HG02642 (cell line): ENCODE data around the gene CREG2.

Experiments
- ATAC-seq: cut with Tn5 transposase; IDR thresholded peaks from one replicate; pipeline ENCODE4 v1.9.1; 2021; ENCODE audit warnings: mild to moderate bottlenecking; ENCODE audit not compliant: unreplicated experiment, poor library complexity

CREG2 gene

DNA sequence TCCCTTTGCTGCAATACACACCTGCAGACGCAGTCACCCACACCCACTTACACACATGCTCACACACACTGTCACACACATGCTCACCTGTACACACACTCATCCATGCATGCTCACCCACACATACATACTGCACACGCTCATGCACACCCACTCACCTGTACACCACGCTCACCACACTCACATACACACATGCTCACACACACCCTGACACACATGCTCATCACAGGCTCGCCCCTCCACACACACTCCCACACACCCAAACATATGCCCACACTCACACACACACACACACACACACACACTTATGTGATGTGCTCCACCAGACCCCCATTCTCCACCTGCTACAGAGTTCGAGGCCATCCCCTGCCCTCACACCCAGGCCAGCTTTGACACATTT is 22.8 kb upstream of the CREG2 start:
- no peak for ATAC-seq

DNA sequence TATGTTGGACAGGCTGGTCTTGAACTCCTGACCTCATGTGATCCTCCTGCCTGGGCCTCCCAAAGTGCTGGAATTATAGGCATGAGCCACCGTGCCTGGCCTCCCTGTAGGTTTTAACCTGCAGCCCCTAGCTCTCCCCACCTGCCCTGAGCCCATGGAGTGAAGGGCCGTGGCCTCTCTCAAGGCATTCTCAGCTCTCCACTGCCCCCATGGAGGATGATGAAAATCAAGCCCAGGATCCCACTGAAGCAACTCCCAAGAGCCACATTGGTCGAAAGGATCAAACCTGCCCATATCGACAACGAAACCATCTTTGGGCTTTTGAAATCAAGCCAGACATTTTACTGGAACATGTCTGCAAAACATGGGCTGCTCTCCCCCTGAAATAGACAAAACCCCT is 22.4 kb upstream of the CREG2 start:
- no peak for ATAC-seq

DNA sequence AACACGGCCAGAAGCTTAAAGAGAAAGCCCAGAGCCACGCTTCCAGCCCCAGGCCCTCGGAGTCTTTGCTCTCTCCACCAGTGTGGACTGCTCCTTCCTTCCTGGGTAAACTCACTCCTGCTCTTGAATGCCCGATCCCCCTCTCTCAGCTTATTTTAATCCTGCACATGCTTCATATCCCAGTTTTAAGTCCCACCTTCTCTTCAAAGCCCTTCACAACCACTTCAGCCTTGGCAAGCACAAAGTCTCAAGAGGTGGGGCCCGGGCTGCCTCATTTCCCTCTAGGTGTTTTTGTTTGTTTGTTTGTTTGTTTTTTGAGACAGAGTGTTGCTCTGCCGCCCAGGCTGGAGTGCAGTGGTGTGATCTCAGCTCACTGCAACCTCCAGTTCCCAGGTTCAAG is 21.6 kb upstream of the CREG2 start:
- no peak for ATAC-seq

DNA sequence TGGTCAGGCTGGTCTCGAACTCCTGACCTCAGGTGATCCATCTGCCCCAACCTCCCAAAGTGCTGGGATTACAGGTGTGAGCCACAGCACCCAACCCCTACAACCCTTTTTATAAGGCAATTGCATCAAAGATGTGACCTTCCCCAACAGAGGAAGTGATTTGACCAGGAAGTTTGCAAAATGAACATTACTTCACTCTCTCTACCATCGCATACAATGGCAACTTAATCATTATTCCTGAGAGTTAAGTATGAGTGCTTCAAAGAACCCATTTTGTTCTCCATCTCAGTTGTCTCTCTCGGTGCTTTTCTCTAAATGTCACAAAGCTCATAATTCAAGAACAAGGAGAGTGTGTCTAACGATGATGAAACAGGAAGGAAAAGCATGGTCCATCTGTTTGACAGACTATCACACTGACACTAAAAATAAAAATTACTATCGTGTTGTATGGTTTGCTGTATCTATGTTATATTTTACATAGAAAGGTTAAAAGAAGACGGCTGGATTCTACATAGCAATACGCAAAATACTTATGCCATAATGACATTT is 18.1 kb upstream of the CREG2 start:
- no peak for ATAC-seq

DNA sequence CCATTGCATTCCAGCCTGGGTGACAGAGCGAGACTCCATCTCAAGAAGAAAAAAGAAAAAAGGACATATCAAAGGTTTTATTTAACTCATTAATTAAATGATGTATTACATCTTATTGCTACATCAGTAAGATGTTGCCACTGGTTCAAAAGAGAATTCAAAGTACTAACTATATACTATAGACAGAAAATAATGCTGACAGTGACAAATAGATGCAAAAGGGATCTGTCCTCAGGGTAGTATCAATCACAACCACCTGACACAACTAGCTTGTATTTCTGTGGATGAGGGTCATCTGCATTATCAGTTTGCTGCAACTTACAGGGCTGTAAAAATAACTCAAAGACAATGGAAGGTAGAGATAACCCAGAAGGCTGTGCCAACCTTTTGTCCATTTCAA is 16.4 kb upstream of the CREG2 start:
- ATAC-seq, result no peak

DNA sequence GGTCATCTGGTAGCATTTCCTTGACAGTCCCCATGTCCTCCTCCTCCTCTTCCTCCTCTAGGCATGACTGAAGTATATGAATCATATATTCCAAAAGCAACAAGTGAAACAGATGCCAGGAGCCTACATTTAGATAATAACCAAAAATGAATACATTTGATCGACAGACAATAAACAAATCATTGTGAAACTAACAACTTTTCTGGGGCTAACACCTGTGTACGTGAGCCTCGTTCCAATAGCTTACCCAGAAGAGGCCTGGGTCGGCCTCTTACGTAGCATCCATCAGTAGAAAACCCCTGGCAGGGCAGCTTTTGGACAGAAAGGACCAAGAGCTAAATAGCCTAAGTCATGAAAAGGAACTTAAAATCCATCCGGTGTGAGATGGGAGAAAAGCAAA is 15.3 kb upstream of the CREG2 start:
- ATAC-seq, result no peak

DNA sequence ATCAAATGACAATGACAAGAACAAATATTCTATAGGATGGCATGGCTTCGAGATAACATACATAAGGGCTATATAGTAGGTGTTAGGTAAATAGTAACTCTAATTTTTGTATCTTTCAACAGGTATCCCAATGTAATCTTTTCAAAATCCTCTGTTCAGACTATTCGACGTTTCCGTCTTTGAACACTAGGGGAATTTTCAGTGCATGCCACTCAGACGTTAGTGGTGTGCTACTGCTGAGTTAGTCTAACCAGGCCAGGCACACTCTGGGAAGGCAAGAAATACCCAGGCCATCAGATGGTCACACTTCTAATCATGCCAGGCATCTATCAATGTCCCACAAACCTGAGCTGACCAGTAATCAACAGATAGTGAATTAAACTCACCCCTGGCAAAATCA is 14.6 kb upstream of the CREG2 start:
- ATAC-seq, result no peak

DNA sequence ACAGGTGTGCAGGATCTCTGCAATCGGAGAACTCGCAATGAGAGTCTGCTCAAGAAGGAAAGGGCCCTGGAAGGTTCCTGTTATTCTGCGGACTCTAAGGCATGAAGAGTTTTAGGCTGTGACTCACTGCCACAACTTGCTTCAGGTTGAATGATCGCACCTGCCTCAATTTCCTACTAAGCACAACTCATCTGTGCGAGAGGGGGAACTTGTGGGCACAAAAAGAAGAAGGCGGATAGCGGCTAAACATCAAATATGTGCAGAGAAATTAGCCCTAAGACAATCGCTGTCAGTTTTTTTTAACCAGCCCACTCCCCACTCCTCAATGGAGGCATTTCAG is 14.0 kb upstream of the CREG2 start:
- ATAC-seq, result no peak

DNA sequence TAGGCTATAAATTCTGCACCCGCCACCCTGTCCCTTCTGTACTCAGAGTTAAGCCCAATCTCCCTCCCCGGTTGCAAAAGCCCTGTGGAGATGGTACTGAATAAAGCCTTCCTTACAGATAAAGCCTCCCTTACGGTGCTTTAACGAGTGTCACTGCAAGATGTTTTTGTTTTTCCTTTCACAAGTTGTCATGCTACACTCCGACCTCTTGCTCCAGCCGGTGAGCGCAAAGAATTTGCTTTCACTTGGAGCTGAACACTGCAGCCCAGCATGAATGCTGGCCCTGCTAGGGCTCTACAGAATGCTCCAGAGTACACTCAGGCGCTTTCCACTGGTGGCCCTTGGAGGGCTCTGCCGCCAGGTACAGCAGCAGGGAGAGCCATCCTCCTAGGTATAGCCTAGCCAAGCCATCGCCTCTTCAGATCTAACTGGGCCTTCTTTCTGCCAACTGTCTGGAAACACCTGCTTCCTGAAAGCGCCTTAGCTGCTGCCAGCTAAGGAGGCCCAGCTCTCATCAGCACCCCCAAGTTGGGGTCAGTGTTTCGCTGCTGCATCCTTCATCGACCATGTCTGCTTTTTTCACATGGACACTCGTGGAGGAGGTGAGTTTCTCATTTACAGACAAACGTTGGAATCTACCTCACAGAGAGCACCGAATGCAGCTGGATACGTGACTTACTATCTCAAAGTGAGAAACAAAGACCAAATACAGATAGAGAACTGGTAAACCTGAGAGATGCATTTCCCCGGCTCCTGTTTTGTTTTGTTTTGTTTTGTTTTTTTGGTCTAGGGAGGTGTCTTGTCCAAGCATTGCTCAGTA is 13.4 kb upstream of the CREG2 start:
- no peak for ATAC-seq

DNA sequence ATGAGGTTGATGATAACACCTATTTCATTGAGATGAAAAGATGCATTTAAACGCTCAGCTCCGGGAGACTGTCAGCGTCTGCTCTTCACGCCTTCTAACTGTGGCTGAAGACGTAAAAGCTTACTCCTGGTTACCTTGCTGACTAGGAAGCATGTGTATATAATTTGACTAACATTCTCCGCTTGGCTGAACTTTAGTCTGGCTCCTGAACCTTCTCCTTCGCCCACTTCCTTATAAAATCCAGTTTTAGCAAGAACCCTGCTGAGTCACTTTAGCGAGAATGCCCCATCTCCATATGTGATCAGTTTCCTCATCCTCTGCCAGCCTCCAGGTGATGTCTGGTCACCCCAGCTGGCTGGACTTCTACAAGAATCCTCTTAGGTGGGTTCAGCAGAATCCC is 12.7 kb upstream of the CREG2 start:
- ATAC-seq, result no peak

DNA sequence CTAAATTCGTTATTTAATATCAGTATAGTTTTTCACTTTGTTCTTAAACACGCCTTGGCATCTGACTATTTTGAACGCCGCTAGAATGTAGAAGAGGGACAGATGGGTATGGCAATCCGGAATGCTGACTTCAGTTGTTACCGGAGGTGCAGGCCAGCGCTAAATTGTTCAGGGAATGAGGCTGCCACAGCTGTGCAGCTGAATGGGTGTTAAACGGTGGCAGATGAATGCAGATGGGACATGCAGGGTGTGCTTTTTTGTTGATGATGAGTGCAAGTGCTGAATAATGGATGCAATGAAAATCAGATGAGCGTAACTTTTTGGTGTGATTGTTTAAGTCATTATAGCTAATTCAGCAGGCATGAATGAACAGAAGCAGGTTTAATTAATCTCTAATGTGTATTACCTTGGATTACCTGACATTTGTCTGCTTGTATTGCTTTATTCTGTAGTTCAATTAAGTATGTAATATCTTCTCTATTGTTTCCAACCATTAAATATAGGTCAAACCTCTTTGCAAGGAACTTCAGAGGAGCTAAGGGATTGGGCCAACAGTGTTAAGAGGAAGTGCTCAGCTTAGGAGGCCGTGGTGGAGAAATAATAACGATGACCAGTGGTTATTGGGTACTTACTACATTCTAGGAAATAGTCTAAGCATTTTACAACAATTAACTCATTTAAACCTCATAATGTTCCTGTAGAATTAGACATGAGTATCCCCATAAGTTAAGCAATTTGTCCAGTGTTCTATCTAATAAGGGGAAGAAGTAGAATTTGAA is 11.9 kb upstream of the CREG2 start:
- no peak for ATAC-seq

DNA sequence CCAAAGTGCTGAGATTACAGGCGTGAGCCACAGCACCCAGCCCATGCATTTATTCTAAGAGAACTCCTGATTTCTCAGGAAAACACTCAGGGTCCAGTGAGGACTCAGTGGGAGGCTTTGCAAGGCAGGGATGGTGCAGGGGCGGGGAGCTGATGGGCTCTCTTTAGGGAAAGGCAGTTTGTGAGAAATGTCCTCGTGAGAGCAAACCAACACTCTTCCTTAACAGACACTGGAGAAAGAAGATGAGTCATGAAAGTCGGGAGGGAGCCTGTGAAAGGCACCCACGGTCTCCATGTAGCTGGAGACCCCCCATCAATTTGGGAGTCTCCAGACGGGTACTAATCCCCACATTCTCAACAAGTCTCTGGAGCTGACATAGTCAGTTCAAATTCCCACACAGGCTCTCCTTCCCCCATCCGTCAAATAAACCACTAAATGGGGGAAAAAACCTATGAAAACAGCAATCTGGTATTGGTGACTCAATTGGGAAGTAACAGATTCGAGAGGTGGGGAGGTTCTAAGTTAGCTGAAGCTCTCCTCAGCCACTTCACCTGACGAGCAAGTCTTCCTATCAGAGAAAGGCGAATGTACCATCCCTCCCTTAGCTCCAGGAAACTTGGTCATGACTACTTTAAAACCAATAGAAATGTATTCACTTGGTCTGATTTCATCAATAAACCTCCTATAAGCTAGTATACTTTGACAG is 11.0 kb upstream of the CREG2 start:
- ATAC-seq, result no peak

DNA sequence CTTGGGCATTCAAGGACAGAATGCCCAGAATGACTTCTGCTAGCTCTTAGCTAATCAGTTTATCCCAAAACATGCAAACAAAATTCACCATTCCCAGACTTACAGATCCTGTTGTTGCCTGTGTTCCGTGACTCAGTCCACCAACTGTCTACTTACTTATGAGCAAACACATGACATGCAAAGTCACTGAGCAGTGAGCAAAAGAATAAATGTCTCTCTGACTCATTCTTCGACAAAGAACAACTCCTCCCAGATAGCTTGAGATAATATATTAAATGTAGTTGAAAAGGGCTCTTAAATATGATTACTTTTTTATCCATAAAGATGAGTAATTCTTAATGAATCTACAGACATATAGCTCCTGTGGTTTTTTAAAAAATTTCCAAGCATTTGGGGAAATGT is 9.0 kb upstream of the CREG2 start:
- ATAC-seq, result no peak

DNA sequence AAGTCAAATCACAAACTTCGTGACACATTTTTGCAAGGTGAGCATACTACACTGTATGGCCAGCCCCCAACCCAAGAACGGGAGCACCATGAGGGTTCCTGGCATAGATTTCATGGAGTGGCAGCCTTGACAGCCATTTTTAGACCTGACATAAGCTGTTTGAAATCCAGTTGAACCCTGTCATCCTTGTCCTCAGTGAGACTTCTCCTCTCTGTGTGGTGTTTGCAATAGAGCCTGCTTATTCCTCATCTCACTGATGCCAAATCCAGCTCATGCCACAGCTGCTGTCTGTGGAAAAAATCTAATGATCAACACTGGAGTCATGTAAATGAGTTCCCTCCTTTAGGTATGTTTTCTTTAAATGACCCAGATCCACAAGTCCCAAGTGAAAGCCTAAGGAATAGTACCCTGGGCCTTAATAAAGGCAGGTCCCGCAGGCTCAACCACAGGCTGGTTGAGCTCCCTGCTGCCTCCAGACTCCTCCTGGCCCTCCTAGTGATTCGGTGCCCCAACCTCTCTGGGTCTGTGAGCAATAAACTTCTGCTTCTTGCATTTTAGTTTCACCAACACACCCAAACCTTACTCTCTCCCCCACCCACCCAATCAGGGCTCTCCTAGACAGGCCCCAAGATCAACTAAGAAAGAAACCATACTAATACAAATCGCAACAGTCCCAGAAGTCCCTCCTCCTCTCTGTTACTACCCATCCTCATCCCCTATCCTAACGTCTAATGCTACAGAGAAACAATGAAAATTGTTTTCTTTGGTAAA is 8.4 kb upstream of the CREG2 start:
- ATAC-seq, result no peak

DNA sequence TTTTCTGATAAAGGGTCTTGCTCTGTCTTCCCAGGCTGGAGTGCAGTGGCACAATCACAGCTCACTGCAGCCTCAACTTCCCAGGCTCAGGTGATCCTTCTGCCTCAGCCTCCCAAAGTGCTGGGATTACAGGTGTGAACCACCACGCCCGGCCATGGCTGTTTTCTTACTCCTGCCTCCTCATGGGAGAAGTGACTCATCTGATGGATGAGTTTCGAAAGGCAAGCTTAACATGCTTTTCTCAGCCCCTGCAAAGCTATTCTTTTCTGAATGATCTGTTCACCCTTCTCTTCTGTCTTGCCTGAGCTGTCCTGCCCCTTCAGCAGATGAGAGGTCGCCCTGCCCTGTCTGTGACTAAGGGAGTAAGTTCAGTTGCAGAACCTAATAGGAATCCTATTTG is 929 bp upstream of the CREG2 start:
- no peak for ATAC-seq

DNA sequence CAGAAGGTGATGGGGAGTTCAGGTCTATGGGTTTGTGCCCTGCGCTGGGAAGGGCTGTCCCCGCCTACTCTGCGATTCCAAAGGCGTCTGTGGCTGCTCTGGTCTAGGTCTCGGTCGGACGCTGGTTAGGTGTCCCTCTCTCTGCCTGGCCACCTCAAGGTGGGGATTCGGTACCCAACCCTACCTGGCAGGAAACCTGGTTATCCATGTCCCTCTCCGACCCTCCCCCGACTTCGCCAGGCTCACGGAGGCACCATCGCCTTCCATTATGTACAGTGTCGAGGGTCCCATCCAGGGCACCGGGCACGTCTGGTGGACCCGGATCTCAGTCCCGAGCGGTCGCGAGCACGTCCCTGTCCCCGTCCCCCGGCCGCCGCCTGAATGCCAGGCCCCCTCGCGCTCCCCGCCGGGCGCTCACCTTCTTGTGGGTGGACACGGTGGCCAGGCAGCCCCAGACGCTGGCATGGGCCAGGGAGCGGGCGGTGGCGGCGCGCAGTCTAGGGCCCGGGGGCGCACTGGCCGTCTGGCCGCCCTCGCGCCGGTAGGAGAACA is 628 bp downstream of the CREG2 start:
- no peak for ATAC-seq

DNA sequence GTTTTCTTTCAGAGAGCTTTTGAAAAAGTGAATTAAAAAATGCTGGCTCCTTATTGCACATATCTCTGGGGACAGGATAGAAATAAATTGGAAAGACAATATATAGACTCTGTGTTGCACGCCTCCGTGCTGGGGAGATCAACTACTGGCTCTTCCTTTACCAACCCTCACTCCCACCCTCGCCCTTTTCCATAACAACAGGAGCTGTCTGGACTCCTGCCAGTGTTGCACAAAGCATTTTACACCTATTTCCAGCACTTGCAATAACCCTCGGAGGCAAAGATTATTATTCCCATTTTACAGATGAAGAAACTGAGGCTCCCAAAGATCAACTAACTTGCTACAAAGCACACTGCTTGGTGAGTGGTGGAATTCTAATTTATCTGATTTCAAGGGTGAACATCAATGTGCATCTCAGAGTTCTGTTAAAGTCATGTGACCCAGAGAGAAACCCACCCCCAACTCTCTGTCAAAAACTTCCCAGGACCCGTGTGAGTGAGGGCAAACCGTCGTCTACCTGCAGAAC is 4.2 kb downstream of the CREG2 start:
- ATAC-seq, result no peak

DNA sequence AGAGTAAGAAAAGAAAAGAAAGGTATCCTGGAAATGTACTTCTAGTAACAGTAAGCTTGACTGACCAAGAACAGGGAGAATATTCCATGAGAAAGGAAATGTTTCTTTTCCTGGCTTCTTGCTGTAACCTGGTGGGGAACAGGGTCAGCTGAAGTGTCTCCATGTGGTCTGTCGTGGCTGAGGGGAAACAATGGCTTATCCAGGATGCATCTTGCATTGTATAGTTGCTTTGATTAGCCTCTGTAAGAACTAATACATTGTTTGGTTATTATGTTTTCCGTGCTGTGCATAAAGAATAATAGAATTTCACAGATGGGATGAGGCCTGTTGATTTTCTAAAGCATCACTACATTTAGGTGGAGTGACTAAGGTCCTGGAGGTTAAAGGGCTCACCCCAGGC is 4.9 kb downstream of the CREG2 start:
- ATAC-seq, result no peak

DNA sequence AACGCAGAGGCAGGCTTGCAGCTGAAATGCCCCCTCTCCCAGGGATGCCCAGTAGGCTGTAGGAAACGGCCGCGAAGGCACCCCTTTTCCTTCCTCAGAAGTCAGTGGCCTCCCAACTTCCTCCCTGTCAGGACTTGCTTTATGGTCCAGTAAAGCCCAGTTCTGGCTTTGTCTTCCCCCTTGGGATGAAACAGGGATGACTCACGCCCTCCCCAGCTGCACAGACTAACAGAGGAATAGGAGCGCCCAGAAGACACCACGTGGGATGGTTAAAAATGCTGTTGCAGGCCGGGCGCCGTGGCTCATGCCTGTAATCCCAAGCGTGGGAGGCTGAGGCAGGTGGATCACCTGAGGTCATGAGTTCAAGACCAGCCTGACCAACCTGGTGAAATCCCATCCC is 6.9 kb downstream of the CREG2 start:
- no peak for ATAC-seq

DNA sequence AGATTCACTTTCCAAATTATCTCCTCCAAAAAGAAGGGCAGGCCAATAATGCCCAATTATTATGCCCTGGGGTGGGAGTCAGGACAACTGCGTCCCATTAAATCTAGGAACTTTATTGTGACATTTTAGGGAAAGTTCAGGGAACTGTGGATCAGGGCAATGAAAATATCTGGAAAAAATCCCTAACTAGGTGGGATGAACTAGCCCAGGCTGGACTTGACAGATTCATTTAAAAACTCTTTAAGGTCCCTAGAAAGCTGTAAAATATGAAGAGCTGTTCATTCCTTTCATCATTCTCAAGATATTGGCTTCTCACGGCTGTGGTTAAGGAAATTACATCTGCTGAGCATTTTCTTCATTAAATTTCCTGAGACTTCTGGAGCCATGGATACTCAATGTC is 8.2 kb downstream of the CREG2 start:
- ATAC-seq, result no peak
